Testis (tissue), 2 donors: Measurements from ENCODE around the gene ZC3HAV1.
"Not testable (repeated sequence)": the region's sequence is repeated elsewhere in the genome, so short reads cannot be mapped to it uniquely, and the experiment has no call there.

ENCODE experiments used
- CTCF ChIP-seq, 3 experiments: fragments of 450-650 bp in 2 of 3; fragments of 200-600 bp in 1 of 3; sonication (generic) in 1 of 3; IDR thresholded peaks; one replicate each; pipeline ENCODE4 v1.5.1; 2016 to 2019; ENCODE audit warnings: antibody characterized with exemption in 3 of 3, mild to moderate bottlenecking in 2 of 3, moderate library complexity in 1 of 3
- POLR2A ChIP-seq: fragments of 450-650 bp; IDR thresholded peaks from one replicate; pipeline ENCODE4 v1.6.1; 2017; ENCODE audit warnings: antibody characterized with exemption, mild to moderate bottlenecking, moderate library complexity

GRCh38 chr7:139129814-139130213 lies 20.3 kb upstream of the ZC3HAV1 start:
- not testable (repeated sequence) for TF ChIP-seq CTCF (IDR thresholded peaks at IDR 0.05); POLR2A
